K562 (cell line): Measurements from ENCODE around the gene DISP1. TPM values are rescaled to one million over a fixed set of nuclear protein-coding genes. Genes with fewer than 3 reads are reported as not detected.

ENCODE experiments used
- ATAC-seq: fragments of 200-7000 bp; cut with Tn5 transposase; 3 replicates; pipeline ENCODE4 v1.9.1; 2020; ENCODE audit warnings: moderate library complexity
- Bru-seq: library from RNA; stranded (reverse); fragments of 400-500 nt; gene quantifications from one replicate; lab custom pipeline; 2021; lab: Mats Ljungman, UMichigan
- BruChase-seq, 2 experiments: library from RNA; stranded (reverse); fragments of 400-500 nt; gene quantifications; one replicate each; lab custom pipeline; 2021; lab: Mats Ljungman, UMichigan
- BruUV-seq: library from RNA; stranded (reverse); fragments of 400-500 nt; replicated peaks from 2 replicates; lab custom pipeline; 2021; lab: Mats Ljungman, UMichigan
- CTCF ChIA-PET: fragments of 300-600 bp; formaldehyde crosslinking; extraction: SDS; loops from one replicate; lab custom pipeline; 2021; ENCODE audit warnings: low intra/inter-chr PET ratio; lab: Yijun Ruan, JAX
- POLR2A ChIA-PET: fragments of 300-600, 350-650 bp; sonication (Branson Sonifier 250); formaldehyde crosslinking; extraction: SDS; loops from one replicate; lab custom pipeline; 2021; ENCODE audit warnings: antibody characterized with exemption, inconsistent platforms; lab: Yijun Ruan, JAX
- DNase-seq, 4 experiments: peaks; one replicate each; pipeline versions ENCODE4 v3.0.0 to v3.0.0-alpha.2; 2011 to 2018; ENCODE audit warnings: low spot score in 3 of 4, mixed read lengths in 3 of 4; ENCODE audit errors: extremely low read depth in 1 of 4
- FAIRE-seq: peaks from 2 replicates; lab custom pipeline; 2011; peaks lifted over from hg19 to GRCh38; lab: Jason Lieb, UNC
- H2AFZ ChIP-seq: 2 replicates; pipeline ENCODE4 v1.6.0; 2011; ENCODE audit warnings: low read depth, low read length, control low read depth, inconsistent platforms
- H3K27ac ChIP-seq: fragments of 200-600 bp; 3 replicates; pipeline ENCODE4 v1.8.0; 2011; ENCODE audit warnings: low read depth, mild to moderate bottlenecking, control low read depth, inconsistent platforms, low read length, moderate library complexity, mixed read lengths; ENCODE audit errors: extremely low read depth
- H3K27me3 ChIP-seq, 2 experiments: fragments of 300-600 bp in 1 of 2; 2 replicates in 1 of 2; 3 replicates in 1 of 2; pipeline versions ENCODE4 v1.6.0 to v1.8.0; 2011; ENCODE audit warnings: inconsistent platforms in 2 of 2, low read length in 2 of 2, mild to moderate bottlenecking in 1 of 2, mixed read lengths in 1 of 2, moderate library complexity in 1 of 2; ENCODE audit not compliant: control insufficient read depth in 2 of 2, insufficient read depth in 2 of 2
- H3K36me3 ChIP-seq: fragments of 300-600 bp; 3 replicates; pipeline ENCODE4 v1.8.0; 2011; ENCODE audit warnings: mild to moderate bottlenecking, low read length, inconsistent platforms; ENCODE audit not compliant: control insufficient read depth, insufficient read depth
- H3K4me1 ChIP-seq, 2 experiments: fragments of 200-600 bp in 1 of 2; replicated peaks in 1 of 2; 2 replicates in 1 of 2; 3 replicates in 1 of 2; pipeline versions ENCODE4 v1.5.1 to v1.8.0; 2011; ENCODE audit warnings: inconsistent platforms in 2 of 2, low read length in 2 of 2, mild to moderate bottlenecking in 1 of 2, mixed read lengths in 1 of 2, moderate library complexity in 1 of 2; ENCODE audit not compliant: control insufficient read depth in 2 of 2, insufficient read depth in 2 of 2
- H3K4me2 ChIP-seq: 2 replicates; pipeline ENCODE4 v1.6.1; 2011; ENCODE audit warnings: low read length, control low read depth, inconsistent platforms, mixed read lengths; ENCODE audit not compliant: insufficient read depth
- H3K4me3 ChIP-seq: fragments of 200-600 bp; sonication (generic), shearing (Covaris generic); 2 replicates; pipeline ENCODE4 v1.5.1; 2016; ENCODE audit warnings: control low read depth, inconsistent platforms
- H3K79me2 ChIP-seq: fragments of 200-600 bp; 3 replicates; pipeline ENCODE4 v1.8.0; 2011; ENCODE audit warnings: low read length, inconsistent platforms; ENCODE audit not compliant: control insufficient read depth, insufficient read depth
- H3K9ac ChIP-seq, 2 experiments: 2 replicates each; pipeline versions ENCODE4 v1.6.0 to v1.6.1; 2011; ENCODE audit warnings: low read depth in 2 of 2, low read length in 2 of 2, control low read depth in 1 of 2, inconsistent platforms in 1 of 2, mild to moderate bottlenecking in 1 of 2, mixed read lengths in 1 of 2; ENCODE audit not compliant: insufficient read depth in 1 of 2
- H3K9me1 ChIP-seq: one replicate; pipeline ENCODE4 v1.6.0; 2011; ENCODE audit warnings: inconsistent platforms, mild to moderate bottlenecking, low read length, moderate library complexity; ENCODE audit not compliant: control insufficient read depth, insufficient read depth
- H3K9me3 ChIP-seq: replicated peaks from 2 replicates; pipeline ENCODE4 v1.5.1; 2011; ENCODE audit warnings: low read depth, low read length, inconsistent platforms; ENCODE audit not compliant: control insufficient read depth, insufficient read depth
- H4K20me1 ChIP-seq: replicated peaks from 2 replicates; pipeline ENCODE4 v1.6.1; 2011; ENCODE audit warnings: low read length, inconsistent platforms, mixed read lengths; ENCODE audit not compliant: control insufficient read depth, insufficient read depth
- HMG20B ChIP-seq: fragments of 250-450 bp; sonication (Bioruptor Pico); IDR thresholded peaks from 2 replicates; pipeline ENCODE4 v1.5.0; 2021; ENCODE audit warnings: mild to moderate bottlenecking
- NFRKB ChIP-seq: fragments of 450-650 bp; IDR thresholded peaks from 2 replicates; pipeline ENCODE4 v1.6.1; 2016; ENCODE audit warnings: low read depth
- NR3C1 ChIP-seq: sonication (generic); formaldehyde crosslinking; IDR thresholded peaks from 2 replicates; pipeline ENCODE4 v1.8.1; 2022; ENCODE audit warnings: missing genetic modification reagents
- SUPT5H ChIP-seq: fragments of 450-650 bp; IDR thresholded peaks from 2 replicates; pipeline ENCODE4 v1.6.1; 2016
- THRAP3 ChIP-seq: fragments of 450-650 bp; IDR thresholded peaks from 2 replicates; pipeline ENCODE4 v1.6.1; 2016; ENCODE audit warnings: mild to moderate bottlenecking, inconsistent platforms, borderline replicate concordance
- ZNF780A ChIP-seq: fragments of 250-450 bp; sonication (Bioruptor Pico); IDR thresholded peaks from 2 replicates; pipeline ENCODE4 v1.5.0; 2021; ENCODE audit warnings: mild to moderate bottlenecking
- WGBS: fragments of 100-300 bp; shearing (Covaris generic); methylation state at CpG from one replicate; pipeline ENCODE4 v1.1.6; 2016; ENCODE audit warnings: low coverage, mixed read lengths; ENCODE audit not compliant: insufficient coverage; ENCODE audit errors: missing lambda C conversion rate; 5-methylcytosine and 5-hydroxymethylcytosine counted together
- in situ Hi-C: fragments of 300-500 bp; cut with MboI; formaldehyde crosslinking; loops from 4 replicates; pipeline ENCODE4 v1.15.0; 2018; ENCODE audit warnings: inconsistent platforms, mixed read lengths
- intact Hi-C: fragments of 100-400 bp; cut with micrococcal nuclease; formaldehyde crosslinking; loops from 2 replicates; pipeline ENCODE4 v1.14.2; 2022
- long read RNA-seq, 3 experiments: library from polyadenylated mRNA in 2 of 3; library from RNA in 1 of 3; unstranded in 2 of 3; stranded (forward) in 1 of 3; transcript quantifications; one replicate each; pipeline ENCODE4 v2.0.0, GENCODE V29; 2019 to 2022
- polyA minus RNA-seq, 3 experiments: library from RNA; depleted of rRNA, polyadenylated mRNA; stranded (reverse); fragments of >200 nt; gene quantifications; 2 replicates each; pipeline ENCODE4 v1.2.3, GENCODE V29; 2011
- polyA plus RNA-seq, 8 experiments: library from polyadenylated mRNA; depleted of rRNA in 4 of 8; stranded (reverse) in 5 of 8; unstranded in 3 of 8; fragments of >200 nt; fragmentation: Nextera tagmentation in 2 of 8; fragmentation: Illumina TruSeq in 1 of 8; extraction: Ambion mirVana in 2 of 8; extraction: Trizol in 1 of 8; gene quantifications; 2 replicates each; pipeline versions ENCODE4 v1.2.1 to v1.2.3, GENCODE V29; 2011 to 2014; ENCODE audit warnings: inconsistent platforms in 1 of 8, missing spikeins in 1 of 8
- total RNA-seq, 7 experiments: library from RNA; depleted of rRNA in 6 of 7; stranded (reverse); fragments of >200 nt in 6 of 7; fragmentation: Illumina TruSeq in 2 of 7; extraction: Trizol in 2 of 7; gene quantifications; 2 replicates each; pipeline versions ENCODE4 v1.2.1 to v1.2.3, GENCODE V29; 2011 to 2021; ENCODE audit warnings: low replicate concordance in 1 of 7
- TF ChIP-seq, protein P1 (sequence below): fragments of 250-450 bp; sonication (Bioruptor Pico); IDR thresholded peaks from 2 replicates; pipeline ENCODE4 v1.8.0; 2021; ENCODE audit warnings: moderate library complexity, mild to moderate bottlenecking, inconsistent platforms
- TF ChIP-seq, protein P2 (sequence below): fragments of 450-650 bp; formaldehyde crosslinking; IDR thresholded peaks from 2 replicates; pipeline ENCODE4 v1.4.0; 2020; ENCODE audit warnings: mild to moderate bottlenecking, moderate library complexity
- TF ChIP-seq, protein P3 (sequence below): fragments of 450-650 bp; formaldehyde crosslinking; IDR thresholded peaks from 2 replicates; pipeline ENCODE4 v1.4.0; 2020; ENCODE audit warnings: mild to moderate bottlenecking, moderate library complexity

DISP1 gene, protein sequence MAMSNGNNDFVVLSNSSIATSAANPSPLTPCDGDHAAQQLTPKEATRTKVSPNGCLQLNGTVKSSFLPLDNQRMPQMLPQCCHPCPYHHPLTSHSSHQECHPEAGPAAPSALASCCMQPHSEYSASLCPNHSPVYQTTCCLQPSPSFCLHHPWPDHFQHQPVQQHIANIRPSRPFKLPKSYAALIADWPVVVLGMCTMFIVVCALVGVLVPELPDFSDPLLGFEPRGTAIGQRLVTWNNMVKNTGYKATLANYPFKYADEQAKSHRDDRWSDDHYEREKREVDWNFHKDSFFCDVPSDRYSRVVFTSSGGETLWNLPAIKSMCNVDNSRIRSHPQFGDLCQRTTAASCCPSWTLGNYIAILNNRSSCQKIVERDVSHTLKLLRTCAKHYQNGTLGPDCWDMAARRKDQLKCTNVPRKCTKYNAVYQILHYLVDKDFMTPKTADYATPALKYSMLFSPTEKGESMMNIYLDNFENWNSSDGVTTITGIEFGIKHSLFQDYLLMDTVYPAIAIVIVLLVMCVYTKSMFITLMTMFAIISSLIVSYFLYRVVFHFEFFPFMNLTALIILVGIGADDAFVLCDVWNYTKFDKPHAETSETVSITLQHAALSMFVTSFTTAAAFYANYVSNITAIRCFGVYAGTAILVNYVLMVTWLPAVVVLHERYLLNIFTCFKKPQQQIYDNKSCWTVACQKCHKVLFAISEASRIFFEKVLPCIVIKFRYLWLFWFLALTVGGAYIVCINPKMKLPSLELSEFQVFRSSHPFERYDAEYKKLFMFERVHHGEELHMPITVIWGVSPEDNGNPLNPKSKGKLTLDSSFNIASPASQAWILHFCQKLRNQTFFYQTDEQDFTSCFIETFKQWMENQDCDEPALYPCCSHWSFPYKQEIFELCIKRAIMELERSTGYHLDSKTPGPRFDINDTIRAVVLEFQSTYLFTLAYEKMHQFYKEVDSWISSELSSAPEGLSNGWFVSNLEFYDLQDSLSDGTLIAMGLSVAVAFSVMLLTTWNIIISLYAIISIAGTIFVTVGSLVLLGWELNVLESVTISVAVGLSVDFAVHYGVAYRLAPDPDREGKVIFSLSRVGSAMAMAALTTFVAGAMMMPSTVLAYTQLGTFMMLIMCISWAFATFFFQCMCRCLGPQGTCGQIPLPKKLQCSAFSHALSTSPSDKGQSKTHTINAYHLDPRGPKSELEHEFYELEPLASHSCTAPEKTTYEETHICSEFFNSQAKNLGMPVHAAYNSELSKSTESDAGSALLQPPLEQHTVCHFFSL (N-terminal part only)
- total RNA-seq (2011; cell fraction: chromatin; rRNA removed; ENCODE audit: low replicate concordance), result 0.65 TPM in 1 of 2 replicates, not detected in the other
- not detected in 2 replicates for total RNA-seq (2011; cell fraction: nucleolus; rRNA removed)
- 0.29 and 0.76 TPM in 2 replicates for total RNA-seq (2011; cell fraction: nucleoplasm; rRNA removed)
- not detected in 2 replicates for total RNA-seq (2014; rRNA removed)
- total RNA-seq (2014; rRNA removed; fragmentation: Illumina TruSeq; extraction: Trizol), result 0.04 TPM in 1 of 2 replicates, not detected in the other
- total RNA-seq (2015; rRNA removed; fragmentation: Illumina TruSeq; extraction: Trizol), result 0.11 TPM in 2 replicates
- total RNA-seq (2021), result 0.02 and 0.09 TPM in 2 replicates
- 0.03 TPM in 1 of 2 replicates, not detected in the other for polyA plus RNA-seq (2011; rRNA removed)
- 0.01 and 0.03 TPM in 2 replicates for polyA plus RNA-seq (2011; cell fraction: cytosol; rRNA removed)
- polyA plus RNA-seq (2011; cell fraction: nucleus; rRNA removed), result not detected in 2 replicates
- polyA plus RNA-seq (2012), result 0.03 and 0.18 TPM in 2 replicates
- 0.04 and 0.06 TPM in 2 replicates for polyA plus RNA-seq (2014; fragmentation: Illumina TruSeq; extraction: Trizol)
- polyA plus RNA-seq (2014; fragmentation: Nextera tagmentation; extraction: Ambion mirVana), result under 1 TPM; 0.15 to 0.35 TPM
- polyA plus RNA-seq (2014; rRNA removed), result 0.03 TPM in 1 of 2 replicates, not detected in the other
- polyA minus RNA-seq (2011; rRNA and poly(A)+ RNA removed), result 0.27 and 0.46 TPM in 2 replicates
- polyA minus RNA-seq (2011; cell fraction: cytosol; rRNA and poly(A)+ RNA removed), result not detected in 2 replicates
- under 0.01 and 0.11 TPM in 2 replicates for polyA minus RNA-seq (2011; cell fraction: nucleus; rRNA and poly(A)+ RNA removed)
- Bru-seq, nascent RNA, result percentile 19 among the genes with signal in this experiment
- BruChase-seq, experiment 1, labeled RNA remaining after a 2-hour chase, result percentile 16 among the genes with signal in this experiment
- BruChase-seq, experiment 2, labeled RNA remaining after a 6-hour chase, result percentile 18 among the genes with signal in this experiment
- long read RNA-seq, experiment 1, result 0 reads
- long read RNA-seq, experiment 2, result 0 reads
- long read RNA-seq, experiment 3, result 0 reads

DNA sequence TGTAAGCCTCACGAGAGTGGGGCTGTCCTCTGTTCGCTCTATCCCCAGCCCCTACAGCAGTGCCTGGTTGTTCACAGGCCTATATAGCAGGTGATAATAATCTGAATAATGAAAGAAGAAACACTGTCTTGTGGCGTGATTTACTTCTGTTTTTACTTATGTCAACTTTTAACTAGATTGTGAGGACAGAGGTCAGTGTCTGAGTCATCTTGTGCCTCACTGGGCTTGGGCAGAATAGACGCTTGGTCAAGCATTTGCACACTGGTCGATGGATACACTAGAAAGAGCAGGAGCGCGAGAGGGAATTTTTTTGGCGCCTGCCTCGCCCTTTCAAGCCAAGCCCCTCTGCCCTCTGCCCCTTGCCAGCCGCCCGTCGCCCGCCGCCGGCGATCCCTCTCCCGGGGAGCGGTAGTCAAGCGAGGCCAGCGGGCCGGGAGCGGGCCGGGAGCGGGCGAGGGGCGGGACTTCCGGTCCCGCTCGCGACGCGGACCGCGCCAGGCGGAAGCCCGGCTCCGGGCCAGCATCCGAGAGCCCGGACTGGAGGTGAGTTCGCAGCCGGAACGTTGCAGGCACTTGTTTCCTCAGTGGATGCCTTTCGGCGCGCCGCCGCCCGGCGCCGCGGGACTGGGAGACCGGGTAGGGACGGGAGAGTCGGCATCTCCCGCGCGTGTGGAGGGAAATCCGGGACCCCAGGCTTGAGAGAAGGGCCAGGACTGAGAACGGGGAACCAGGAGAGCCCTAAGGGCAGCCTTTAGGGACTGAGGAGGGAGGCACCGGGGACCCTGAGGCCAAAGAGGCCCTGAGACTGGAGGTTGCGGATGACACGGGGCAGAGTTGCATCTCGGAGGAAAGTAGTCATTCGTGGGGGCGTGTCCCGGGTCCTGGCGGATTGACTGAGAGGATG is at the start of gene DISP1:
TSS of gene DISP1 (plus strand) at position 504 of the 904 bp plus-strand sequence. CDS start 127,785 bp downstream, outside the sequence.
- peak within 1 kb of the TSS; percentile 77 for H3K4me2 ChIP-seq
- H2AFZ ChIP-seq, result peak within 1 kb of the TSS; percentile 94
- 9% methylated on average over 42 of the region's 67 CpGs for WGBS
- FAIRE-seq (peak; percentile 61), DNase-seq (peak; percentile 61 to 85 (median 78)), ATAC-seq (peak; percentile 95)
- CTCF ChIA-PET, result no interaction called here
- POLR2A ChIA-PET, result interaction anchor here (1.0 kb wide), 1 partner anchor 9 kb away, joined by 6 read pairs; no protein-coding TSS in a partner anchor
- intact Hi-C loops (no loop called here), in situ Hi-C loops (no loop called here)
- no peaks in the 10 kb centered on the region for H3K9me1 ChIP-seq
- H3K79me2 ChIP-seq, result no peaks in the 10 kb centered on the region
- BruUV-seq, result no TSS peak
- no peaks in the 10 kb centered on the region for H3K36me3 ChIP-seq
- peaks cover 0 to 8% of the 10 kb centered on the region in 2 experiments; a peak in 3 of 5 replicates for H3K4me1 ChIP-seq
- peaks cover 0 to 4% of the 10 kb centered on the region in 2 experiments; a peak in 1 of 5 replicates for H3K27me3 ChIP-seq
- H3K4me3 ChIP-seq, result peak within 1 kb of the TSS; percentile 67
- H3K9ac ChIP-seq, result peak within 1 kb of the TSS; percentile 46 to 86; a peak in 3 of 4 replicates
- H3K9me3 ChIP-seq, result no peaks in the 10 kb centered on the region
- H3K27ac ChIP-seq, result no peak within 1 kb of the TSS; the same call in 2 of the 3 replicates
- no peaks in the 10 kb centered on the region for H4K20me1 ChIP-seq
- TF ChIP-seq, protein P1, sequence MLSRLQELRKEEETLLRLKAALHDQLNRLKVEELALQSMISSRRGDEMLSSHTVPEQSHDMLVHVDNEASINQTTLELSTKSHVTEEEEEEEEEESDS (CRISPR knock-in tag), result no peak
- 0 out of 2 replicates have a peak, but pooled peaks have one; percentile 24 for TF ChIP-seq SUPT5H
- no peak for TF ChIP-seq NR3C1
- no peak for TF ChIP-seq ZNF780A (CRISPR knock-in tag)
- TF ChIP-seq, protein P2, sequence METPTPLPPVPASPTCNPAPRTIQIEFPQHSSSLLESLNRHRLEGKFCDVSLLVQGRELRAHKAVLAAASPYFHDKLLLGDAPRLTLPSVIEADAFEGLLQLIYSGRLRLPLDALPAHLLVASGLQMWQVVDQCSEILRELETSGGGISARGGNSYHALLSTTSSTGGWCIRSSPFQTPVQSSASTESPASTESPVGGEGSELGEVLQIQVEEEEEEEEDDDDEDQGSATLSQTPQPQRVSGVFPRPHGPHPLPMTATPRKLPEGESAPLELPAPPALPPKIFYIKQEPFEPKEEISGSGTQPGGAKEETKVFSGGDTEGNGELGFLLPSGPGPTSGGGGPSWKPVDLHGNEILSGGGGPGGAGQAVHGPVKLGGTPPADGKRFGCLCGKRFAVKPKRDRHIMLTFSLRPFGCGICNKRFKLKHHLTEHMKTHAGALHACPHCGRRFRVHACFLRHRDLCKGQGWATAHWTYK (CRISPR knock-in tag), result no peak
- TF ChIP-seq, protein P3, sequence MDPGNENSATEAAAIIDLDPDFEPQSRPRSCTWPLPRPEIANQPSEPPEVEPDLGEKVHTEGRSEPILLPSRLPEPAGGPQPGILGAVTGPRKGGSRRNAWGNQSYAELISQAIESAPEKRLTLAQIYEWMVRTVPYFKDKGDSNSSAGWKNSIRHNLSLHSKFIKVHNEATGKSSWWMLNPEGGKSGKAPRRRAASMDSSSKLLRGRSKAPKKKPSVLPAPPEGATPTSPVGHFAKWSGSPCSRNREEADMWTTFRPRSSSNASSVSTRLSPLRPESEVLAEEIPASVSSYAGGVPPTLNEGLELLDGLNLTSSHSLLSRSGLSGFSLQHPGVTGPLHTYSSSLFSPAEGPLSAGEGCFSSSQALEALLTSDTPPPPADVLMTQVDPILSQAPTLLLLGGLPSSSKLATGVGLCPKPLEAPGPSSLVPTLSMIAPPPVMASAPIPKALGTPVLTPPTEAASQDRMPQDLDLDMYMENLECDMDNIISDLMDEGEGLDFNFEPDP (CRISPR knock-in tag), result no peak
- no peak for TF ChIP-seq NFRKB
- TF ChIP-seq THRAP3, result no peak
- no peak for TF ChIP-seq HMG20B (CRISPR knock-in tag)
